DND-41 (cell line): Measurements from ENCODE around the gene NUDT1.

ENCODE experiments used
- ATAC-seq: fragments of 200-7000 bp; cut with Tn5 transposase; 3 replicates; pipeline ENCODE4 v1.9.1; 2021; ENCODE audit warnings: low read depth; ENCODE audit not compliant: insufficient read depth
- DNase-seq: peaks from one replicate; pipeline ENCODE4 v3.0.0-alpha.2; 2020
- H2AFZ ChIP-seq: 2 replicates; pipeline ENCODE4 v1.6.0; 2012; ENCODE audit warnings: low read depth, low read length
- H3K27ac ChIP-seq: 2 replicates; pipeline ENCODE4 v1.5.1; 2012; ENCODE audit warnings: low read length, inconsistent platforms
- H3K27me3 ChIP-seq: fragments of 200-600 bp; sonication (generic); 2 replicates; pipeline ENCODE4 v1.6.0; 2012; ENCODE audit warnings: low read length, mild to moderate bottlenecking, inconsistent platforms; ENCODE audit not compliant: insufficient read depth, poor library complexity
- H3K36me3 ChIP-seq: 2 replicates; pipeline ENCODE4 v1.5.1; 2012; ENCODE audit warnings: low read length, inconsistent platforms; ENCODE audit not compliant: insufficient read depth
- H3K4me1 ChIP-seq: 2 replicates; pipeline ENCODE4 v1.5.1; 2012; ENCODE audit warnings: mild to moderate bottlenecking, low read length; ENCODE audit not compliant: insufficient read depth
- H3K4me2 ChIP-seq: 2 replicates; pipeline ENCODE4 v1.6.0; 2012; ENCODE audit warnings: mild to moderate bottlenecking, moderate library complexity, low read length, inconsistent platforms; ENCODE audit not compliant: insufficient read depth
- H3K4me3 ChIP-seq, 2 experiments: fragments of 200-600 bp in 1 of 2; shearing (Covaris generic) in 1 of 2; 2 replicates each; pipeline ENCODE4 v1.5.1; 2012 to 2016; ENCODE audit warnings: inconsistent platforms in 2 of 2, low read length in 2 of 2, mild to moderate bottlenecking in 2 of 2, low read depth in 1 of 2, moderate library complexity in 1 of 2
- H3K79me2 ChIP-seq: 2 replicates; pipeline ENCODE4 v1.6.0; 2012; ENCODE audit warnings: low read length, inconsistent platforms; ENCODE audit not compliant: insufficient read depth
- H3K9ac ChIP-seq: 2 replicates; pipeline ENCODE4 v1.6.0; 2012; ENCODE audit warnings: low read depth, mild to moderate bottlenecking, inconsistent platforms, low read length, moderate library complexity
- H3K9me3 ChIP-seq: 2 replicates; pipeline ENCODE4 v1.5.1; 2012; ENCODE audit warnings: low read length, moderate library complexity, mild to moderate bottlenecking, inconsistent platforms; ENCODE audit not compliant: insufficient read depth, severe bottlenecking
- H4K20me1 ChIP-seq: 2 replicates; pipeline ENCODE4 v1.6.0; 2012; ENCODE audit warnings: low read length; ENCODE audit not compliant: insufficient read depth
- CTCF ChIP-seq: IDR thresholded peaks from 2 replicates; pipeline ENCODE4 v1.5.1; 2012; ENCODE audit warnings: borderline replicate concordance, low read length, moderate library complexity, mild to moderate bottlenecking; ENCODE audit not compliant: poor library complexity, severe bottlenecking; ENCODE audit errors: extremely low read depth
- EZH2 ChIP-seq: IDR thresholded peaks from 3 replicates; pipeline ENCODE4 v1.6.1; 2012; ENCODE audit warnings: borderline replicate concordance, low read depth, mild to moderate bottlenecking, moderate library complexity, low read length, inconsistent platforms; ENCODE audit not compliant: severe bottlenecking

Gene NUDT1

GRCh38 chr7:2195400-2196246 is 46.4 kb upstream of the NUDT1 start:
- Histone ChIP-seq H3K27ac (no peak overlapping the region), H3K79me2 (no peaks in the 10 kb centered on the region; the same call in 1 of the 2 replicates), H4K20me1 (peaks cover 16% of the 10 kb centered on the region), H3K27me3 (no peaks in the 10 kb centered on the region), H3K4me3 (no peak overlapping the region), H3K4me2 (no peak overlapping the region), H3K9ac (no peak overlapping the region), H3K4me1 (no peaks in the 10 kb centered on the region), H3K9me3 (no peaks in the 10 kb centered on the region), H2AFZ (no peak overlapping the region), H3K36me3 (peaks cover 72% of the 10 kb centered on the region)
- no peak for TF ChIP-seq EZH2
- no peak for TF ChIP-seq CTCF
- ATAC-seq, result no peak
- no peak for DNase-seq

GRCh38 chr7:2196381-2197378 is 45.3 kb upstream of the NUDT1 start:
- Histone ChIP-seq H3K4me2 (no peak overlapping the region), H3K27ac (peak overlapping the region; percentile 31), H2AFZ (no peak overlapping the region), H3K79me2 (no peaks in the 10 kb centered on the region; the same call in 1 of the 2 replicates), H3K27me3 (no peaks in the 10 kb centered on the region), H3K4me3 (no peak overlapping the region), H3K36me3 (peaks cover 78% of the 10 kb centered on the region), H4K20me1 (peaks cover 24% of the 10 kb centered on the region), H3K4me1 (no peaks in the 10 kb centered on the region), H3K9ac (no peak overlapping the region), H3K9me3 (no peaks in the 10 kb centered on the region)
- DNase-seq (no peak), ATAC-seq (no peak)
- TF ChIP-seq EZH2 (no peak), CTCF (no peak)

GRCh38 chr7:2197436-2198155 is 44.4 kb upstream of the NUDT1 start:
- H3K27ac ChIP-seq, result no peak overlapping the region
- H3K79me2 ChIP-seq, result peaks cover under 1% of the 10 kb centered on the region
- H3K36me3 ChIP-seq, result peaks cover 87% of the 10 kb centered on the region
- H4K20me1 ChIP-seq, result peaks cover 31% of the 10 kb centered on the region
- ATAC-seq (no peak), DNase-seq (no peak)
- no peak overlapping the region for H2AFZ ChIP-seq
- no peaks in the 10 kb centered on the region for H3K4me1 ChIP-seq
- H3K27me3 ChIP-seq, result no peaks in the 10 kb centered on the region
- no peak overlapping the region for H3K4me3 ChIP-seq
- H3K4me2 ChIP-seq, result no peak overlapping the region
- no peaks in the 10 kb centered on the region for H3K9me3 ChIP-seq
- no peak for TF ChIP-seq CTCF
- no peak for TF ChIP-seq EZH2
- no peak overlapping the region for H3K9ac ChIP-seq
